Lung (tissue), 12 donors: ENCODE data around the gene OR51M1. TPM values are rescaled to one million over a fixed set of nuclear protein-coding genes. Genes with fewer than 3 reads are reported as not detected.

Source experiments
- ATAC-seq: fragments of 200-7000 bp; cut with Tn5 transposase; one replicate; pipeline ENCODE4 v1.9.1; 2020; ENCODE audit warnings: moderate number of reproducible peaks; ENCODE audit not compliant: insufficient read depth, low FRiP score
- DNase-seq, 3 donors: peaks; one replicate each; pipeline ENCODE4 v3.0.0-alpha.2; 2013 to 2017
- H3K27ac ChIP-seq, 2 donors: one replicate each; pipeline ENCODE4 v1.5.1; 2013; ENCODE audit warnings: mild to moderate bottlenecking in 2 of 2, moderate library complexity in 2 of 2, control low read depth in 1 of 2, inconsistent platforms in 1 of 2, low read depth in 1 of 2, low read length in 1 of 2
- H3K27me3 ChIP-seq, 3 donors: one replicate each; pipeline ENCODE4 v1.5.1; 2013; ENCODE audit warnings: low read length in 2 of 3; ENCODE audit not compliant: control insufficient read depth in 3 of 3, insufficient read depth in 3 of 3
- H3K36me3 ChIP-seq, 4 donors: one replicate each; pipeline ENCODE4 v1.5.1; 2013; ENCODE audit warnings: low read length in 4 of 4, mild to moderate bottlenecking in 1 of 4, moderate library complexity in 1 of 4; ENCODE audit not compliant: control insufficient read depth in 4 of 4, insufficient read depth in 4 of 4
- H3K4me1 ChIP-seq, 5 donors: one replicate each; pipeline ENCODE4 v1.5.1; 2013; ENCODE audit warnings: low read length in 5 of 5, mild to moderate bottlenecking in 2 of 5, moderate library complexity in 1 of 5; ENCODE audit not compliant: control insufficient read depth in 5 of 5, insufficient read depth in 5 of 5
- H3K4me3 ChIP-seq: one replicate; pipeline ENCODE4 v1.5.1; 2013; ENCODE audit warnings: mild to moderate bottlenecking, control low read depth, moderate library complexity
- H3K9ac ChIP-seq, 2 donors: one replicate each; pipeline ENCODE4 v1.5.1; 2013; ENCODE audit warnings: low read length in 2 of 2, control low read depth in 1 of 2; ENCODE audit not compliant: insufficient read depth in 1 of 2
- H3K9me3 ChIP-seq, 4 donors: one replicate each; pipeline ENCODE4 v1.5.1; 2013; ENCODE audit warnings: low read length in 3 of 4, mild to moderate bottlenecking in 1 of 4, moderate library complexity in 1 of 4; ENCODE audit not compliant: control insufficient read depth in 4 of 4, insufficient read depth in 3 of 4
- CTCF ChIP-seq: IDR thresholded peaks from 2 replicates; pipeline ENCODE4 v1.5.1; 2012; ENCODE audit warnings: mild to moderate bottlenecking; ENCODE audit errors: control extremely low read depth, extremely low read depth
- WGBS, 2 donors: extraction: QIAGEN DNeasy Blood & Tissue Kit; methylation state at CpG; one replicate each; pipeline ENCODE4 v1.1.7; 2013; 5-methylcytosine and 5-hydroxymethylcytosine counted together
- polyA plus RNA-seq, 2 donors: library from polyadenylated mRNA; stranded (reverse); fragments of 200-250 nt; gene quantifications; one replicate each; pipeline ENCODE4 v1.2.1, GENCODE V29; 2013
- total RNA-seq, 2 donors: library from RNA; depleted of rRNA in 1 of 2; stranded (reverse); fragments of >200 nt in 1 of 2; gene quantifications; one replicate each; pipeline ENCODE4 v1.2.1, GENCODE V29; 2014 to 2021
- donor health status: control.
- donor health status: control.
- donor health status: Bipolar disorder and iron deficiency.
- donor health status: healthy.
- donor health status: DM: yes; HTN: yes; CAD: no.

OR51M1 gene
- total and polyA plus RNA-seq, 4 donors = not detected

DNA sequence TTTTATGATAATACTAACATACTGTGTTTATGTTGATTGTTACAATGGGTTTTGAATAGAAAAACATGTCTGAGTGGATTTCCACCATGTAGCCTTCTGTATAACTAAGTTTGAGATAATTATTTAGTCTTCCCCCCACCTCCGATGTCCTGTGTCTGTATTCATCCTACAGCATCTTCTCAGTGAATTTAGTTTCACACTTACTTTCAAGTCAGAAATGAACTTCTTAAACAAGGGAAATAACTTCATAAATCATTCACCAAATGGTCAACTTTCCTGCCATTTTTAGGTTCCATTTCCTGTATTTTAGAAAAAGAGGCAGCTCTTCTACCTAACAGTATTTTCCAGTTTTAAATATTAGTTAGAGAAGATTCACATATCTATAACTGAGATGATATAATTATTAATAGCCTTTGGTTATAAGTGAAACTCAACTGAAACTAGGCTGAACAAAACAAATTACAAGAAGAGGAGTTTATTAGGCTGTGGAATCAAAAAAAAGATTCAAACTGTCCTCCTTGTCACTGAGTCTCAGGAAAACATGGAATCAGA, 43.8 kb upstream of the OR51M1 start:
- DNase-seq = no peak
- ATAC-seq = no peak
- H3K4me3 ChIP-seq = no peak overlapping the region
- H3K9me3 ChIP-seq = no peaks in the 10 kb centered on the region
- H3K4me1 ChIP-seq = no peaks in the 10 kb centered on the region
- H3K27ac ChIP-seq = no peak overlapping the region
- no peak for TF ChIP-seq CTCF
- no peaks in the 10 kb centered on the region for H3K27me3 ChIP-seq
- no peak overlapping the region for H3K9ac ChIP-seq
- WGBS, 2 donors = 66 to 84% methylated on average over 1 of the region's 1 CpG
- H3K36me3 ChIP-seq = no peaks in the 10 kb centered on the region

- DNase-seq = no peak
- no peak for ATAC-seq
- Histone ChIP-seq H3K4me1 (no peaks in the 10 kb centered on the region), H3K9ac (no peak within 1 kb of the TSS), H3K36me3 (no peaks in the 10 kb centered on the region), H3K9me3 (no peaks in the 10 kb centered on the region), H3K27ac (no peak within 1 kb of the TSS), H3K4me3 (no peak within 1 kb of the TSS), H3K27me3 (no peaks in the 10 kb centered on the region)
- 74 to 83% methylated on average over 6 of the region's 6 CpGs for WGBS, 2 donors
- no peak for TF ChIP-seq CTCF
These were observed 39.9 kb upstream of the OR51M1 start, which contains the start of gene OR51B5 for GRCh38 chr11:5343474-5344335. Gene OR51B5 (minus strand): TSS chr11:5343524. CDS start chr11:5343524, 0 bp downstream.

- H3K27ac ChIP-seq = no peak overlapping the region
These were observed 37.8 kb upstream of the OR51M1 start for GRCh38 chr11:5345831-5346230.

More at GRCh38 chr11:5345831-5346230, 37.8 kb upstream of the OR51M1 start:
- 61 to 77% methylated on average over 3 of the region's 3 CpGs for WGBS, 2 donors
- H3K27me3 ChIP-seq = peaks cover 0 to 3% (median 0%) of the 10 kb centered on the region in 3 donors
- H3K9me3 ChIP-seq = no peaks in the 10 kb centered on the region
- DNase-seq = no peak
- no peaks in the 10 kb centered on the region for H3K4me1 ChIP-seq
- no peak for TF ChIP-seq CTCF
- no peak overlapping the region for H3K9ac ChIP-seq
- H3K4me3 ChIP-seq = no peak overlapping the region
- ATAC-seq = no peak
- H3K36me3 ChIP-seq = no peaks in the 10 kb centered on the region
